ENCODE results near the gene HTD2. TPM values are rescaled to one million over a fixed set of nuclear protein-coding genes. Genes with fewer than 3 reads are reported as not detected.

Gene HTD2
- total and polyA plus RNA-seq, 2 of the 4 experiments (the other 2 are of a cell fraction): 6.4 to 13.3 TPM

DNA sequence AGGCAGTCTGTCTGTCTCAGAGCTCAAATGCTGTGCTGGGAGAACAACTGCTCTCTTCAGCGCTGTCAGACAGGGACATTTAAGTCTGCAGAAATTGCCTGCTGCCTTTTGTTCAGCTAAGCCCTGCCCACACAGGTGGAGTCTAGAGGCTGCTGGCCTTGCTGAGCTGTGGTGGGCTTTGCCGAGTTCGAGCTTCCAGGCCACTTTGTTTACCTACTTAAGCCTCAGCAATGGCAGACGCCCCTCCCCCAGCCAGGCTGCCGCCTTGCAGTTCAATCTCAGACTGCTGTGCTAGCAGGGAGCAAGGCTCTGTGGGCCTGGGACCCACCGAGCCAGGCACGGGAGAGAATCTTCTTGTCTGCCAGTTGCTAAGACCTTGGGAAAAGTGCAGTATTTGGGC, 25.3 kb upstream of the HTD2 start:
- dilution Hi-C loops (cut with HindIII; ENCODE audit: low sequenced_read_pairs, unreplicated experiment) (no loop called here), intact Hi-C loops (cut with micrococcal nuclease) (no loop called here)
- ATAC-seq (ENCODE audit: low read depth): no peak

More for the DNA sequence above, 25.3 kb upstream of the HTD2 start:
- Histone ChIP-seq H2AFZ (replicated peaks; ENCODE audit: low read length, poor library complexity) (no peak overlapping the region), H3K27ac (ENCODE audit: insufficient read depth, low read length) (no peak overlapping the region), H3K79me1 (ENCODE audit: low read depth in 1 of 2, low read length in 2 of 2) (no peaks in the 10 kb centered on the region; a peak in 1 of 4 replicates), H4K8ac (ENCODE audit: low read depth in 2 of 2, low read length in 2 of 2) (no peak overlapping the region), H3K4ac (ENCODE audit: low read depth, low read length) (no peak overlapping the region), H3K14ac (replicated peaks; ENCODE audit: low read depth, low read length) (no peak overlapping the region), H3K23ac (ENCODE audit: low read depth, low read length) (no peak overlapping the region), H3K18ac (ENCODE audit: low read depth, low read length) (no peak overlapping the region), H3K4me2 (ENCODE audit: low read depth, low read length) (no peak overlapping the region), H4K20me1 (ENCODE audit: insufficient read depth, low read length) (no peaks in the 10 kb centered on the region), H3K9ac (ENCODE audit: low read depth, low read length) (no peak overlapping the region), H2BK15ac (ENCODE audit: low read depth, low read length) (no peak overlapping the region), H3K9me1 (ENCODE audit: insufficient read depth, low read length) (no peaks in the 10 kb centered on the region), H2BK5ac (ENCODE audit: low read depth, low read length, poor library complexity, severe bottlenecking) (no peak overlapping the region), H3K56ac (ENCODE audit: extremely low read depth, insufficient read depth, low read length) (no peak overlapping the region), H2BK20ac (ENCODE audit: low read depth, low read length) (no peak overlapping the region), H4K5ac (ENCODE audit: low read depth, low read length) (no peak overlapping the region), H3K36me3 (ENCODE audit: control insufficient read depth, insufficient read depth, low read length) (peaks cover 4% of the 10 kb centered on the region; the same call in 1 of the 2 replicates), H3K4me3 (ENCODE audit: insufficient read depth, low read depth, low read length) (no peak overlapping the region), H2BK120ac (ENCODE audit: low read depth, low read length) (no peak overlapping the region), H3K27me3 (ENCODE audit: control insufficient read depth, insufficient read depth, low read length) (no peaks in the 10 kb centered on the region), H2AK5ac (ENCODE audit: low read depth, low read length) (no peak overlapping the region), H3K4me1 (ENCODE audit: control insufficient read depth, insufficient read depth, low read length) (no peaks in the 10 kb centered on the region), H2AK9ac (replicated peaks; ENCODE audit: low read depth, low read length, poor library complexity) (no peak overlapping the region), H3K9me3 (ENCODE audit: control insufficient read depth, insufficient read depth, low read length) (no peaks in the 10 kb centered on the region), H4K91ac (ENCODE audit: insufficient read depth, low read depth, low read length) (no peak overlapping the region)
- WGBS, 2 experiments (ENCODE audit: extremely low coverage in 2 of 2, insufficient read length in 1 of 2): 74% methylated on average over 5 of the region's 7 CpGs; no CpG with 5 or more reads in 1 of the 2 experiments
- no TSS peak for BruUV-seq (replicated peaks)
- POLR2A ChIA-PET (ENCODE audit: unreplicated experiment): no interaction called here
- CTCF ChIA-PET: no interaction called here
- DNase-seq: no peak
- TF ChIP-seq CHD1 (IDR thresholded peaks at IDR 0.05; ENCODE audit: low read depth, low read length) (no peak), MAZ (IDR thresholded peaks at IDR 0.05; ENCODE audit: borderline replicate concordance, low read depth, low read length) (no peak), ELK1 (IDR thresholded peaks at IDR 0.05; ENCODE audit: borderline replicate concordance, low read depth, low read length) (no peak), FOS (IDR thresholded peaks at IDR 0.05; ENCODE audit: low read depth, low read length) (no peak), RCOR1 (IDR thresholded peaks at IDR 0.05; ENCODE audit: insufficient replicate concordance, low read length) (no peak), BHLHE40 (IDR thresholded peaks at IDR 0.05; ENCODE audit: low read depth, low read length) (no peak), MAFK (IDR thresholded peaks at IDR 0.05; ENCODE audit: low read depth, low read length) (no peak), NFE2L2 (IDR thresholded peaks at IDR 0.05; ENCODE audit: low read depth, low read length) (no peak), CEBPB (IDR thresholded peaks at IDR 0.05; ENCODE audit: low read depth, low read length) (no peak), USF2 (IDR thresholded peaks at IDR 0.05; ENCODE audit: low read depth, low read length) (no peak), MXI1 (IDR thresholded peaks at IDR 0.05; ENCODE audit: borderline replicate concordance, low read depth, low read length) (no peak), SMC3 (IDR thresholded peaks at IDR 0.05; ENCODE audit: low read depth, low read length) (no peak), RFX5 (IDR thresholded peaks at IDR 0.05; ENCODE audit: low read depth, low read length) (no peak), RAD21 (IDR thresholded peaks at IDR 0.05; ENCODE audit: low read length) (no peak), POLR2A (IDR thresholded peaks at IDR 0.05; ENCODE audit: low read depth, low read length) (no peak)
- TF ChIP-seq, protein P1, sequence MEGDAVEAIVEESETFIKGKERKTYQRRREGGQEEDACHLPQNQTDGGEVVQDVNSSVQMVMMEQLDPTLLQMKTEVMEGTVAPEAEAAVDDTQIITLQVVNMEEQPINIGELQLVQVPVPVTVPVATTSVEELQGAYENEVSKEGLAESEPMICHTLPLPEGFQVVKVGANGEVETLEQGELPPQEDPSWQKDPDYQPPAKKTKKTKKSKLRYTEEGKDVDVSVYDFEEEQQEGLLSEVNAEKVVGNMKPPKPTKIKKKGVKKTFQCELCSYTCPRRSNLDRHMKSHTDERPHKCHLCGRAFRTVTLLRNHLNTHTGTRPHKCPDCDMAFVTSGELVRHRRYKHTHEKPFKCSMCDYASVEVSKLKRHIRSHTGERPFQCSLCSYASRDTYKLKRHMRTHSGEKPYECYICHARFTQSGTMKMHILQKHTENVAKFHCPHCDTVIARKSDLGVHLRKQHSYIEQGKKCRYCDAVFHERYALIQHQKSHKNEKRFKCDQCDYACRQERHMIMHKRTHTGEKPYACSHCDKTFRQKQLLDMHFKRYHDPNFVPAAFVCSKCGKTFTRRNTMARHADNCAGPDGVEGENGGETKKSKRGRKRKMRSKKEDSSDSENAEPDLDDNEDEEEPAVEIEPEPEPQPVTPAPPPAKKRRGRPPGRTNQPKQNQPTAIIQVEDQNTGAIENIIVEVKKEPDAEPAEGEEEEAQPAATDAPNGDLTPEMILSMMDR (conservative IDR thresholded peaks at IDR 0.05; ENCODE audit: low read depth, low read length): no peak
- in situ Hi-C loops (cut with MboI; ENCODE audit: low sequenced_read_pairs): no loop called here

Measured in IMR-90 (cell line).